GM12878 (cell line): ENCODE measurements around the gene NDN.

Experiments used
- MXI1 ChIP-seq: fragments of 150-350 bp; IDR thresholded peaks from 2 replicates; pipeline ENCODE4 v1.6.1; 2011; ENCODE audit warnings: low read depth, mild to moderate bottlenecking, inconsistent platforms, low read length, improper control_type of control experiment
- ZBTB4 ChIP-seq: fragments of 450-650 bp; formaldehyde crosslinking; IDR thresholded peaks from 2 replicates; pipeline ENCODE4 v1.4.0; 2022; ENCODE audit warnings: mild to moderate bottlenecking, moderate library complexity
- ZNF274 ChIP-seq: IDR thresholded peaks from one replicate; pipeline ENCODE4 v1.8.0; 2011; ENCODE audit not compliant: insufficient read length, insufficient read depth

GRCh38 chr15:23646165-23647000 lies 40.7 kb downstream of the NDN start:
- TF ChIP-seq ZNF274 (no peak), MXI1 (no peak), ZBTB4 (no peak)
